ENCODE results near the gene FAM9A.

The FAM9A gene

DNA sequence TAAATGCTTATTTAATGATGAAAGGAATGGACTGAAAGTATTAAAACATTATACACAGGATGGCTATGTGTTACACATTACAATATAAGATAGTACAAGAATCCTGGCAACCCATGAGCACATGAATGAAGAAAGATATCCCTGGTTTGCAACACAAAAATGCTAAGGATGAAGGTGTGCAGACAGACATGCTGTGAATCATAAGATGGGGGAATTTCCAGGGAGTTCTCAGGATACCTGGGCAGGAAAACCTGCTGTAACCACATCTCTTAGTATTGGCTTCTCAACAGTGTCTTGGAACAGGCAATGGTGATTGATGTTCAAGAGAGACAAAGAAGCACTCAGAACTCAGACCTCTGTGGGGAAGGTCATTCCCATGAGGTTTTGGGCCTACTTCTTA is 45.4 kb downstream of the FAM9A start:
- no peak for DNase-seq (ENCODE audit: low read depth)
- TF ChIP-seq, protein P1, sequence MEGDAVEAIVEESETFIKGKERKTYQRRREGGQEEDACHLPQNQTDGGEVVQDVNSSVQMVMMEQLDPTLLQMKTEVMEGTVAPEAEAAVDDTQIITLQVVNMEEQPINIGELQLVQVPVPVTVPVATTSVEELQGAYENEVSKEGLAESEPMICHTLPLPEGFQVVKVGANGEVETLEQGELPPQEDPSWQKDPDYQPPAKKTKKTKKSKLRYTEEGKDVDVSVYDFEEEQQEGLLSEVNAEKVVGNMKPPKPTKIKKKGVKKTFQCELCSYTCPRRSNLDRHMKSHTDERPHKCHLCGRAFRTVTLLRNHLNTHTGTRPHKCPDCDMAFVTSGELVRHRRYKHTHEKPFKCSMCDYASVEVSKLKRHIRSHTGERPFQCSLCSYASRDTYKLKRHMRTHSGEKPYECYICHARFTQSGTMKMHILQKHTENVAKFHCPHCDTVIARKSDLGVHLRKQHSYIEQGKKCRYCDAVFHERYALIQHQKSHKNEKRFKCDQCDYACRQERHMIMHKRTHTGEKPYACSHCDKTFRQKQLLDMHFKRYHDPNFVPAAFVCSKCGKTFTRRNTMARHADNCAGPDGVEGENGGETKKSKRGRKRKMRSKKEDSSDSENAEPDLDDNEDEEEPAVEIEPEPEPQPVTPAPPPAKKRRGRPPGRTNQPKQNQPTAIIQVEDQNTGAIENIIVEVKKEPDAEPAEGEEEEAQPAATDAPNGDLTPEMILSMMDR (conservative IDR thresholded peaks at IDR 0.05; ENCODE audit: control insufficient read depth, insufficient read depth, low read depth, low read length) = no peak

DNA sequence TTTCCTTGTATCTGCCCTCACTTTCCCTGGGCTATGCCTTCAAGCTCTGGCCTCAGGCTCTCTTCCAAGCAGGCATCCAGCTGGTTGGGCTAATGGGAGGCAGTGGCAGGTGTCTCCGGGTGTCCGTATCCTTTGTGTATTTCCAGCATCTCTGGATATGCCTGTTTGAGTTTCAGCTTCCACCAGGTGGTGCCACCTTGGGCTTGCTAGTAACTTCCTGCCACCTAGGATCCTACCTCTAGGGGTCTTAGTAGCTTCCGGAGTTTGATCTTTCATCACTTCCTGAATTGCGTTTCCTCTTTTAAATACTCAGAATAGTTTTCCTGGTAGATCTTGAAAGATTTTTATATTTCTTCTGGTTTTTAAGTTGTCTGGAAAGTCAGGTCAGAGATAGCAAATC is 46.1 kb downstream of the FAM9A start:
- TF ChIP-seq, protein P1 (conservative IDR thresholded peaks at IDR 0.05; ENCODE audit: control insufficient read depth, insufficient read depth, low read depth, low read length) = no peak
- DNase-seq (ENCODE audit: low read depth) = no peak
- H3K4me3 ChIP-seq (ENCODE audit: control insufficient read depth, low read depth, low read length) = no peak overlapping the region

More for the DNA sequence above, 45.4 kb downstream of the FAM9A start:
- no peak overlapping the region for H3K4me3 ChIP-seq (ENCODE audit: control insufficient read depth, low read depth, low read length)

DNA sequence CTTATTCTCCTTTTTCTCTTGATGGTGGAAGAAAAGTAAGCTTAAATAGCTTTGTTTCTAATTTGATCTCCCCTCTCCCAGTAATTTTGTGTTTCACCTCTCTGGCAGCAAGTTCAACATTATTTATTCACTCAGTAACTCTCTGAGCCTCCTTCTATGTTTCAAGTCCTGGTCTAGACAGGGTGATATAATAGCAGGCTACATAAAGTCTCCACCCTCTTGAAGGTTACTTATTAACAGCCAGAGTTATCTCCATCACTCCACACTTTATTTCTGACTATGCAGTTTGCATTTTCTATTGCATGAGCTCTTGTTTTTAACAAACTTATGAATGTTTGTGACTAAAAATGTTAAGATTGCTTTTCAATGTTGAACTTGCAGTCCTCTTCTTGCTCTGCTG is 51.5 kb downstream of the FAM9A start:
- DNase-seq (ENCODE audit: low read depth) = no peak
- TF ChIP-seq, protein P1 (conservative IDR thresholded peaks at IDR 0.05; ENCODE audit: control insufficient read depth, insufficient read depth, low read depth, low read length) = no peak
- H3K4me3 ChIP-seq (ENCODE audit: control insufficient read depth, low read depth, low read length) = no peak overlapping the region

DNA sequence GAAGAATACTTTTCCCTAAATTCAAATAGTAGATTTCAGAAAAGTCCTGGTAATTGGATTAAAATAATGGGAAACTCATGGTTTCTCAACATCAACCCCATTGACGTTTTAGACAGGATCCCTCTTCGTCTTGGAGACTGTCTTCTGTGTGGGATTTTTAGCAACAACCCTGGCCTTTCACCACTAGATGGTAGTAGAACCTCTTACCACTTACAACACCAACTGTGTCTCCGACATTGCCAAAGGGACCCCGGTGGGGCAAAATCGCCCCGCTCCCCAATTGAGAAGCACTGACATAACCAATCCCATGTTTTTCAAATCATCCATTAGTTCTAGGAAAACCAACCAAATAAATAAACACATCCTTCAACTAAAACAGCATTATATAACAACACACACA is 52.3 kb downstream of the FAM9A start:
- TF ChIP-seq, protein P1 (conservative IDR thresholded peaks at IDR 0.05; ENCODE audit: control insufficient read depth, insufficient read depth, low read depth, low read length) = peak; percentile 71
- no peak overlapping the region for H3K4me3 ChIP-seq (ENCODE audit: control insufficient read depth, low read depth, low read length)
- peak; percentile 56 for DNase-seq (ENCODE audit: low read depth)

DNA sequence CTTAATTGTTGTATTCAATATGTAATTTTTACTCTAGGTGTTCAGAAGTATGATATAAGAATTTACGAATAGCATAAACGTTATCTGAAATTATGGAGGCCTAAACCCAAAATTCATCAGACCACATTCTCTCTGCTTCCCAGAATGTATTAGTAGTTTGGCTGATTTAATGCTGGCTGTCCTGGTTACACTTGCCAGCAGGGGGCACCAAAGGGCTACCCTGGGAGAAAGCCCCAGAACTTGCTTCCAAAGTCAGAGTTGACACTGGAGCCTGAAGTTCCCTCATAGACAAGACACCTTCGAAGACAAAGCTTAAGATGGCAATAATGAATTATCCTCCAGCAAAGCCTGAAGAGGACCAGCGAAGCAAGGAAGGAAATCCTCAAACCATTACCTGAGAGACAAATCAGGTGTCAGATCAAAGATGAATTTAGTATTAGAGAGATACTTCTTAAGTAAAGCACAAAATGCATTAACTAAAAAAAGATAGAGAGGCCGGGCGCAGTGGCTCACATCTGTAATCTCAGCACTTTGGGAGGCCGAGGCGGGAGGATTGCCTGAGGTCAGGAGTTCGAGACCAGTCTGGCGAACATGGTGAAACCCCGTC is 58.0 kb downstream of the FAM9A start:
- H3K4me3 ChIP-seq (ENCODE audit: control insufficient read depth, low read depth, low read length) = no peak overlapping the region
- peak; percentile 43 for DNase-seq (ENCODE audit: low read depth)
- TF ChIP-seq, protein P1 (conservative IDR thresholded peaks at IDR 0.05; ENCODE audit: control insufficient read depth, insufficient read depth, low read depth, low read length) = peak; percentile 75

DNA sequence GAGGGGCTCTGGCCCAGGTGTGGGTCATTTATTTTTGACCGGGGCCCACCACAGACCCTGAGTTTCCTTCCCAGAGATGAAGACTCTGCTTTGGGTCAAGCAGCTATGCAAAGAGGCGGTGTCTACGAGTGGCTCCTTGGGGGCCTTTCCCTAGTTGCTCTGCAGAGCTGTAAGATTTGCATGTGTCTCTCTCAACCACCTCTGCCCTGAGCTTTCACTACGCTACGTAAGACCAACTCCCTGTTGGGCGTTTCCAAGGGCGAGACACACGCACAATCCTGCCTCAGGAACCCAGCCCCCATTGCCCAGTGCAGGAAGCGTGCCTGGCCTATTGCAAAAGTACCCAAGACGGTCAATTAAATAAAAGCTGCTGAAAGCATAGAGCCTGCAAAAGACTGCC is 59.2 kb downstream of the FAM9A start:
- TF ChIP-seq, protein P1 (conservative IDR thresholded peaks at IDR 0.05; ENCODE audit: control insufficient read depth, insufficient read depth, low read depth, low read length) = no peak
- H3K4me3 ChIP-seq (ENCODE audit: control insufficient read depth, low read depth, low read length) = no peak overlapping the region
- no peak for DNase-seq (ENCODE audit: low read depth)
